Activated T-helper 2 cell treated with anti-CD3 and anti-CD28 coated beads, Interferon-gamma antibody, Interleukin-2, Interleukin-4, amounts not matched to agents 10 μg/mL and 5 μg/mL and 100 μg/mL, durations not matched to agents 14 hours and 24 hours and 36 hours (primary cell): Measurements from ENCODE around the gene SLC26A3. TPM values are rescaled to one million over a fixed set of nuclear protein-coding genes. Genes with fewer than 3 reads are reported as not detected.

Experiments
- DNase-seq: peaks from one replicate; pipeline ENCODE4 v3.0.0; 2021; ENCODE audit warnings: low spot score
- H3K27ac Mint-ChIP-seq: one replicate; pipeline ENCODE4 v1.8.0; 2021; ENCODE audit warnings: mixed read lengths
- H3K27me3 Mint-ChIP-seq: one replicate; pipeline ENCODE4 v1.8.0; 2021; ENCODE audit warnings: low read depth, mixed read lengths
- H3K36me3 Mint-ChIP-seq: one replicate; pipeline ENCODE4 v1.8.0; 2021; ENCODE audit warnings: low read depth, mixed read lengths
- H3K4me1 Mint-ChIP-seq: one replicate; pipeline ENCODE4 v1.8.0; 2021; ENCODE audit warnings: low read depth, mixed read lengths
- H3K4me3 Mint-ChIP-seq: one replicate; pipeline ENCODE4 v1.8.0; 2021; ENCODE audit warnings: low read depth, mild to moderate bottlenecking, moderate library complexity, mixed read lengths
- H3K9me3 Mint-ChIP-seq: one replicate; pipeline ENCODE4 v1.8.0; 2021; ENCODE audit warnings: mixed read lengths
- intact Hi-C: fragments of 100-400 bp; cut with micrococcal nuclease; formaldehyde crosslinking; loops from one replicate; pipeline ENCODE4 v1.15.1; 2023
- total RNA-seq: library from RNA; stranded (reverse); gene quantifications from 2 replicates; pipeline ENCODE4 v1.2.3, GENCODE V29; 2022

Gene SLC26A3
- total RNA-seq, 1 donor from 2014 or later: not detected

- intact Hi-C loops: no loop called here
- Mint-ChIP-seq H3K27ac (no peak overlapping the region), H3K9me3 (no peaks in the 10 kb centered on the region), H3K27me3 (no peaks in the 10 kb centered on the region), H3K36me3 (no peaks in the 10 kb centered on the region), H3K4me3 (no peak overlapping the region), H3K4me1 (peaks cover 18% of the 10 kb centered on the region)
- no peak for DNase-seq
Measured at GRCh38 chr7:107810626-107811025, 7.6 kb upstream of the SLC26A3 start.

GRCh38 chr7:107809179-107809578 is 6.2 kb upstream of the SLC26A3 start:
- Mint-ChIP-seq H3K4me3 (no peak overlapping the region), H3K27me3 (no peaks in the 10 kb centered on the region), H3K4me1 (peaks cover 11% of the 10 kb centered on the region), H3K36me3 (no peaks in the 10 kb centered on the region), H3K27ac (no peak overlapping the region), H3K9me3 (no peaks in the 10 kb centered on the region)
- DNase-seq: no peak
- intact Hi-C loops: no loop called here

GRCh38 chr7:107799647-107800264 is 3.3 kb downstream of the SLC26A3 start:
- H3K36me3 Mint-ChIP-seq: no peaks in the 10 kb centered on the region
- H3K4me3 Mint-ChIP-seq: no peak overlapping the region
- H3K27me3 Mint-ChIP-seq: peaks cover 17% of the 10 kb centered on the region
- intact Hi-C loops: no loop called here
- DNase-seq: no peak
- no peaks in the 10 kb centered on the region for H3K9me3 Mint-ChIP-seq
- H3K4me1 Mint-ChIP-seq: no peaks in the 10 kb centered on the region
- H3K27ac Mint-ChIP-seq: no peak overlapping the region

- H3K4me1 Mint-ChIP-seq: no peaks in the 10 kb centered on the region
- H3K27me3 Mint-ChIP-seq: peaks cover 21% of the 10 kb centered on the region
- intact Hi-C loops: no loop called here
- H3K9me3 Mint-ChIP-seq: no peaks in the 10 kb centered on the region
- H3K27ac Mint-ChIP-seq: no peak overlapping the region
- H3K36me3 Mint-ChIP-seq: no peaks in the 10 kb centered on the region
- no peak for DNase-seq
- H3K4me3 Mint-ChIP-seq: no peak overlapping the region
Measured at GRCh38 chr7:107792364-107792763, 10.7 kb downstream of the SLC26A3 start.

GRCh38 chr7:107789647-107790046 is 13.4 kb downstream of the SLC26A3 start:
- peaks cover 20% of the 10 kb centered on the region for H3K27me3 Mint-ChIP-seq
- no peaks in the 10 kb centered on the region for H3K36me3 Mint-ChIP-seq
- no peak overlapping the region for H3K27ac Mint-ChIP-seq
- peaks cover 11% of the 10 kb centered on the region for H3K4me1 Mint-ChIP-seq
- H3K4me3 Mint-ChIP-seq: no peak overlapping the region
- intact Hi-C loops: no loop called here
- no peaks in the 10 kb centered on the region for H3K9me3 Mint-ChIP-seq
- no peak for DNase-seq

- Mint-ChIP-seq H3K4me3 (no peak overlapping the region), H3K27me3 (peaks cover 13% of the 10 kb centered on the region), H3K4me1 (peaks cover 11% of the 10 kb centered on the region), H3K27ac (no peak overlapping the region), H3K36me3 (no peaks in the 10 kb centered on the region), H3K9me3 (no peaks in the 10 kb centered on the region)
- DNase-seq: no peak
- intact Hi-C loops: no loop called here
Measured at GRCh38 chr7:107788662-107789061, 14.4 kb downstream of the SLC26A3 start.

GRCh38 chr7:107788216-107788615 is 14.8 kb downstream of the SLC26A3 start:
- Mint-ChIP-seq H3K27ac (no peak overlapping the region), H3K9me3 (no peaks in the 10 kb centered on the region), H3K4me3 (no peak overlapping the region), H3K27me3 (peaks cover 11% of the 10 kb centered on the region), H3K36me3 (no peaks in the 10 kb centered on the region), H3K4me1 (peaks cover 11% of the 10 kb centered on the region)
- intact Hi-C loops: no loop called here
- DNase-seq: no peak

- no peaks in the 10 kb centered on the region for H3K9me3 Mint-ChIP-seq
- no peaks in the 10 kb centered on the region for H3K36me3 Mint-ChIP-seq
- intact Hi-C loops: no loop called here
- H3K4me3 Mint-ChIP-seq: no peak overlapping the region
- H3K27ac Mint-ChIP-seq: no peak overlapping the region
- H3K4me1 Mint-ChIP-seq: peaks cover 11% of the 10 kb centered on the region
- peaks cover 8% of the 10 kb centered on the region for H3K27me3 Mint-ChIP-seq
- DNase-seq: no peak
Measured at GRCh38 chr7:107785926-107786325, 17.1 kb downstream of the SLC26A3 start.

- Mint-ChIP-seq H3K27me3 (peaks cover 4% of the 10 kb centered on the region), H3K36me3 (no peaks in the 10 kb centered on the region), H3K27ac (peak overlapping the region; percentile 17), H3K4me3 (no peak overlapping the region), H3K9me3 (no peaks in the 10 kb centered on the region), H3K4me1 (peaks cover 11% of the 10 kb centered on the region)
- DNase-seq: no peak
- intact Hi-C loops: no loop called here
Measured at GRCh38 chr7:107785170-107785569, 17.9 kb downstream of the SLC26A3 start.

- Mint-ChIP-seq H3K9me3 (no peaks in the 10 kb centered on the region), H3K4me1 (peaks cover 11% of the 10 kb centered on the region), H3K36me3 (no peaks in the 10 kb centered on the region), H3K27ac (no peak overlapping the region), H3K4me3 (no peak overlapping the region), H3K27me3 (peaks cover 4% of the 10 kb centered on the region)
- intact Hi-C loops: no loop called here
- no peak for DNase-seq
Measured at GRCh38 chr7:107783648-107784047, 19.4 kb downstream of the SLC26A3 start.

- Mint-ChIP-seq H3K4me3 (no peak overlapping the region), H3K9me3 (no peaks in the 10 kb centered on the region), H3K27me3 (peaks cover 4% of the 10 kb centered on the region), H3K4me1 (peaks cover 11% of the 10 kb centered on the region), H3K36me3 (no peaks in the 10 kb centered on the region), H3K27ac (no peak overlapping the region)
- no peak for DNase-seq
- intact Hi-C loops: no loop called here
Measured at GRCh38 chr7:107782374-107782773, 20.6 kb downstream of the SLC26A3 start.

GRCh38 chr7:107779647-107780099 is 23.4 kb downstream of the SLC26A3 start:
- DNase-seq: no peak
- Mint-ChIP-seq H3K27ac (no peak overlapping the region), H3K4me1 (no peaks in the 10 kb centered on the region), H3K36me3 (no peaks in the 10 kb centered on the region), H3K9me3 (no peaks in the 10 kb centered on the region), H3K4me3 (no peak overlapping the region), H3K27me3 (peaks cover 3% of the 10 kb centered on the region)
- intact Hi-C loops: no loop called here

GRCh38 chr7:107778283-107778682 is 24.7 kb downstream of the SLC26A3 start:
- Mint-ChIP-seq H3K27me3 (peaks cover 4% of the 10 kb centered on the region), H3K4me1 (peaks cover under 1% of the 10 kb centered on the region), H3K36me3 (no peaks in the 10 kb centered on the region), H3K27ac (no peak overlapping the region), H3K4me3 (no peak overlapping the region), H3K9me3 (no peaks in the 10 kb centered on the region)
- intact Hi-C loops: no loop called here
- no peak for DNase-seq

- no peak overlapping the region for H3K27ac Mint-ChIP-seq
- H3K4me1 Mint-ChIP-seq: peaks cover 3% of the 10 kb centered on the region
- no peaks in the 10 kb centered on the region for H3K36me3 Mint-ChIP-seq
- intact Hi-C loops: no loop called here
- H3K27me3 Mint-ChIP-seq: peaks cover 4% of the 10 kb centered on the region
- H3K4me3 Mint-ChIP-seq: no peak overlapping the region
- no peak for DNase-seq
- no peaks in the 10 kb centered on the region for H3K9me3 Mint-ChIP-seq
Measured at GRCh38 chr7:107777702-107778101, 25.3 kb downstream of the SLC26A3 start.
